Activated T-cell treated with anti-CD3 and anti-CD28 coated beads, Interleukin-2, amount 50 U/mL, for 4 hours (primary cell): ENCODE measurements around the gene CRCP. TPM values are rescaled to one million over a fixed set of nuclear protein-coding genes. Genes with fewer than 3 reads are reported as not detected.

ENCODE experiments used
- total RNA-seq, 3 donors: library from RNA; stranded (reverse); gene quantifications; one replicate each; pipeline ENCODE4 v1.2.1, GENCODE V29; 2021

CRCP gene
- total RNA-seq, 3 donors from 2014 or later = 41.9 to 48.0 (median 47.6) TPM

Other genes starting within 250 kb of the CRCP start
- gene VKORC1L1, start 241.8 kb upstream of the CRCP start, total RNA-seq = 10 to 100 TPM; 20.0 to 25.0 (median 24.9) TPM
- gene GUSB, start 132.6 kb upstream of the CRCP start, total RNA-seq = 10 to 100 TPM; 40.3 to 46.7 (median 41.5) TPM
- 10 to 100 TPM in 1 of 3 donors, 1 to 10 TPM in 2; 7.3 to 11.7 (median 9.6) TPM for gene ASL, start 39.0 kb upstream of the CRCP start, total RNA-seq
- gene TPST1, start 90.5 kb downstream of the CRCP start, total RNA-seq = 1 to 10 TPM; 1.1 to 2.0 (median 1.4) TPM